Measurements from ENCODE around the gene HIVEP2.

Gene HIVEP2

GRCh38 chr6:142757852-142758628, 186.9 kb downstream of the HIVEP2 start:
- Histone ChIP-seq H3K36me3 (ENCODE audit: insufficient read depth, low read length) (peaks cover 28% of the 10 kb centered on the region), H3K9me3 (replicated peaks; ENCODE audit: low read length) (no peaks in the 10 kb centered on the region), H3K4me1 (ENCODE audit: control insufficient read depth, insufficient read depth, low read length) (peaks cover 33% of the 10 kb centered on the region), H3K9ac (ENCODE audit: low read depth, low read length) (no peak overlapping the region), H3K4me3 (ENCODE audit: low read length) (no peak overlapping the region), H3K27me3 (ENCODE audit: control insufficient read depth, insufficient read depth, low read length) (no peaks in the 10 kb centered on the region), H3K4me2 (ENCODE audit: low read length) (no peak overlapping the region)

GRCh38 chr6:142756215-142756630, 188.8 kb downstream of the HIVEP2 start:
- Histone ChIP-seq H3K36me3 (ENCODE audit: insufficient read depth, low read length) (peaks cover 34% of the 10 kb centered on the region), H3K4me3 (ENCODE audit: low read length) (no peak overlapping the region)

GRCh38 chr6:142753196-142753595, 191.8 kb downstream of the HIVEP2 start:
- H3K4me2 ChIP-seq (ENCODE audit: low read length) = no peak overlapping the region
- peaks cover 16% of the 10 kb centered on the region for H3K36me3 ChIP-seq (ENCODE audit: insufficient read depth, low read length)
- H3K9ac ChIP-seq (ENCODE audit: low read depth, low read length) = no peak overlapping the region
- H3K4me1 ChIP-seq (ENCODE audit: control insufficient read depth, insufficient read depth, low read length) = peaks cover 15% of the 10 kb centered on the region
- H3K9me3 ChIP-seq (replicated peaks; ENCODE audit: low read length) = no peaks in the 10 kb centered on the region
- H3K4me3 ChIP-seq (ENCODE audit: low read length) = no peak overlapping the region
- H3K27me3 ChIP-seq (ENCODE audit: control insufficient read depth, insufficient read depth, low read length) = no peaks in the 10 kb centered on the region

More at GRCh38 chr6:142756215-142756630, 188.8 kb downstream of the HIVEP2 start:
- Histone ChIP-seq H3K9ac (ENCODE audit: low read depth, low read length) (no peak overlapping the region), H3K4me1 (ENCODE audit: control insufficient read depth, insufficient read depth, low read length) (peaks cover 26% of the 10 kb centered on the region), H3K4me2 (ENCODE audit: low read length) (no peak overlapping the region), H3K9me3 (replicated peaks; ENCODE audit: low read length) (no peaks in the 10 kb centered on the region), H3K27me3 (ENCODE audit: control insufficient read depth, insufficient read depth, low read length) (no peaks in the 10 kb centered on the region)

GRCh38 chr6:142752348-142752747, 192.6 kb downstream of the HIVEP2 start:
- no peaks in the 10 kb centered on the region for H3K27me3 ChIP-seq (ENCODE audit: control insufficient read depth, insufficient read depth, low read length)

GRCh38 chr6:142751452-142751851, 193.5 kb downstream of the HIVEP2 start:
- Histone ChIP-seq H3K4me1 (ENCODE audit: control insufficient read depth, insufficient read depth, low read length) (peaks cover 8% of the 10 kb centered on the region), H3K9ac (ENCODE audit: low read depth, low read length) (no peak overlapping the region)

More at GRCh38 chr6:142752348-142752747, 192.6 kb downstream of the HIVEP2 start:
- Histone ChIP-seq H3K36me3 (ENCODE audit: insufficient read depth, low read length) (peaks cover 13% of the 10 kb centered on the region), H3K4me3 (ENCODE audit: low read length) (no peak overlapping the region), H3K9ac (ENCODE audit: low read depth, low read length) (no peak overlapping the region), H3K9me3 (replicated peaks; ENCODE audit: low read length) (no peaks in the 10 kb centered on the region), H3K4me2 (ENCODE audit: low read length) (no peak overlapping the region), H3K4me1 (ENCODE audit: control insufficient read depth, insufficient read depth, low read length) (peaks cover 15% of the 10 kb centered on the region)

GRCh38 chr6:142750998-142751397, 194.0 kb downstream of the HIVEP2 start:
- no peak overlapping the region for H3K9ac ChIP-seq (ENCODE audit: low read depth, low read length)

More at GRCh38 chr6:142751452-142751851, 193.5 kb downstream of the HIVEP2 start:
- peaks cover 13% of the 10 kb centered on the region for H3K36me3 ChIP-seq (ENCODE audit: insufficient read depth, low read length)
- no peak overlapping the region for H3K4me2 ChIP-seq (ENCODE audit: low read length)
- no peak overlapping the region for H3K4me3 ChIP-seq (ENCODE audit: low read length)
- no peaks in the 10 kb centered on the region for H3K27me3 ChIP-seq (ENCODE audit: control insufficient read depth, insufficient read depth, low read length)
- H3K9me3 ChIP-seq (replicated peaks; ENCODE audit: low read length) = no peaks in the 10 kb centered on the region

GRCh38 chr6:142749556-142749955, 195.4 kb downstream of the HIVEP2 start:
- peaks cover 13% of the 10 kb centered on the region for H3K36me3 ChIP-seq (ENCODE audit: insufficient read depth, low read length)
- H3K9ac ChIP-seq (ENCODE audit: low read depth, low read length) = no peak overlapping the region
- no peaks in the 10 kb centered on the region for H3K9me3 ChIP-seq (replicated peaks; ENCODE audit: low read length)
- H3K4me1 ChIP-seq (ENCODE audit: control insufficient read depth, insufficient read depth, low read length) = no peaks in the 10 kb centered on the region
- H3K4me3 ChIP-seq (ENCODE audit: low read length) = no peak overlapping the region
- H3K27me3 ChIP-seq (ENCODE audit: control insufficient read depth, insufficient read depth, low read length) = no peaks in the 10 kb centered on the region
- no peak overlapping the region for H3K4me2 ChIP-seq (ENCODE audit: low read length)

More at GRCh38 chr6:142750998-142751397, 194.0 kb downstream of the HIVEP2 start:
- Histone ChIP-seq H3K4me2 (ENCODE audit: low read length) (no peak overlapping the region), H3K9me3 (replicated peaks; ENCODE audit: low read length) (no peaks in the 10 kb centered on the region), H3K4me1 (ENCODE audit: control insufficient read depth, insufficient read depth, low read length) (peaks cover 3% of the 10 kb centered on the region), H3K4me3 (ENCODE audit: low read length) (no peak overlapping the region), H3K36me3 (ENCODE audit: insufficient read depth, low read length) (peaks cover 13% of the 10 kb centered on the region), H3K27me3 (ENCODE audit: control insufficient read depth, insufficient read depth, low read length) (no peaks in the 10 kb centered on the region)

- Histone ChIP-seq H3K9me3 (replicated peaks; ENCODE audit: low read length) (no peaks in the 10 kb centered on the region), H3K4me2 (ENCODE audit: low read length) (no peak overlapping the region), H3K4me3 (ENCODE audit: low read length) (no peak overlapping the region), H3K27me3 (ENCODE audit: control insufficient read depth, insufficient read depth, low read length) (no peaks in the 10 kb centered on the region), H3K36me3 (ENCODE audit: insufficient read depth, low read length) (no peaks in the 10 kb centered on the region), H3K4me1 (ENCODE audit: control insufficient read depth, insufficient read depth, low read length) (no peaks in the 10 kb centered on the region), H3K9ac (ENCODE audit: low read depth, low read length) (no peak overlapping the region)
Observed at GRCh38 chr6:142746524-142746923, 198.5 kb downstream of the HIVEP2 start.

GRCh38 chr6:142744836-142745235, 200.1 kb downstream of the HIVEP2 start:
- Histone ChIP-seq H3K4me2 (ENCODE audit: low read length) (no peak overlapping the region), H3K27me3 (ENCODE audit: control insufficient read depth, insufficient read depth, low read length) (no peaks in the 10 kb centered on the region), H3K9ac (ENCODE audit: low read depth, low read length) (no peak overlapping the region), H3K4me3 (ENCODE audit: low read length) (no peak overlapping the region), H3K4me1 (ENCODE audit: control insufficient read depth, insufficient read depth, low read length) (no peaks in the 10 kb centered on the region), H3K36me3 (ENCODE audit: insufficient read depth, low read length) (no peaks in the 10 kb centered on the region), H3K9me3 (replicated peaks; ENCODE audit: low read length) (no peaks in the 10 kb centered on the region)

GRCh38 chr6:142740449-142740848, 204.5 kb downstream of the HIVEP2 start:
- Histone ChIP-seq H3K36me3 (ENCODE audit: insufficient read depth, low read length) (no peaks in the 10 kb centered on the region), H3K4me2 (ENCODE audit: low read length) (no peak overlapping the region), H3K9me3 (replicated peaks; ENCODE audit: low read length) (no peaks in the 10 kb centered on the region), H3K9ac (ENCODE audit: low read depth, low read length) (no peak overlapping the region), H3K27me3 (ENCODE audit: control insufficient read depth, insufficient read depth, low read length) (no peaks in the 10 kb centered on the region), H3K4me1 (ENCODE audit: control insufficient read depth, insufficient read depth, low read length) (no peaks in the 10 kb centered on the region), H3K4me3 (ENCODE audit: low read length) (no peak overlapping the region)

- Histone ChIP-seq H3K4me2 (ENCODE audit: low read length) (no peak overlapping the region), H3K4me3 (ENCODE audit: low read length) (no peak overlapping the region), H3K9ac (ENCODE audit: low read depth, low read length) (no peak overlapping the region), H3K9me3 (replicated peaks; ENCODE audit: low read length) (no peaks in the 10 kb centered on the region), H3K4me1 (ENCODE audit: control insufficient read depth, insufficient read depth, low read length) (no peaks in the 10 kb centered on the region), H3K36me3 (ENCODE audit: insufficient read depth, low read length) (no peaks in the 10 kb centered on the region), H3K27me3 (ENCODE audit: control insufficient read depth, insufficient read depth, low read length) (no peaks in the 10 kb centered on the region)
Observed at GRCh38 chr6:142738731-142739130, 206.2 kb downstream of the HIVEP2 start.

- no peak overlapping the region for H3K4me2 ChIP-seq (ENCODE audit: low read length)
- H3K4me1 ChIP-seq (ENCODE audit: control insufficient read depth, insufficient read depth, low read length) = no peaks in the 10 kb centered on the region
- H3K9me3 ChIP-seq (replicated peaks; ENCODE audit: low read length) = no peaks in the 10 kb centered on the region
- no peaks in the 10 kb centered on the region for H3K27me3 ChIP-seq (ENCODE audit: control insufficient read depth, insufficient read depth, low read length)
- no peaks in the 10 kb centered on the region for H3K36me3 ChIP-seq (ENCODE audit: insufficient read depth, low read length)
- no peak overlapping the region for H3K4me3 ChIP-seq (ENCODE audit: low read length)
- H3K9ac ChIP-seq (ENCODE audit: low read depth, low read length) = no peak overlapping the region
Observed at GRCh38 chr6:142738035-142738396, 207.0 kb downstream of the HIVEP2 start.

Measured in skeletal muscle satellite cell (primary cell).